K562 (cell line): ENCODE measurements around the gene FAXC. TPM values are rescaled to one million over a fixed set of nuclear protein-coding genes. Genes with fewer than 3 reads are reported as not detected.

Experiments used
- ARID2 ChIP-seq: fragments of 450-650 bp; IDR thresholded peaks from 2 replicates; pipeline ENCODE4 v1.6.1; 2017; ENCODE audit warnings: antibody characterized with exemption, mild to moderate bottlenecking
- BRCA1 ChIP-seq, 2 experiments: fragments of 450-650 bp in 1 of 2; sonication (generic) in 1 of 2; formaldehyde crosslinking in 1 of 2; IDR thresholded peaks; 2 replicates each; pipeline versions ENCODE4 v1.5.0 to v1.6.1; 2017 to 2020; ENCODE audit warnings: mild to moderate bottlenecking in 1 of 2, missing genetic modification reagents in 1 of 2
- COPS2 ChIP-seq: fragments of 450-650 bp; conservative IDR thresholded peaks from 2 replicates; pipeline ENCODE4 v1.6.1; 2016; ENCODE audit warnings: mild to moderate bottlenecking, moderate library complexity
- DPF2 ChIP-seq: fragments of 450-650 bp; IDR thresholded peaks from 2 replicates; pipeline ENCODE4 v1.6.1; 2016
- ESRRA ChIP-seq: fragments of 450-650 bp; IDR thresholded peaks from 2 replicates; pipeline ENCODE4 v1.6.1; 2014; ENCODE audit warnings: low read depth, mild to moderate bottlenecking, moderate library complexity, borderline replicate concordance
- FIP1L1 ChIP-seq: fragments of 200-400 bp; formaldehyde crosslinking; IDR thresholded peaks from 2 replicates; pipeline ENCODE4 v1.6.1; 2018; ENCODE audit warnings: mild to moderate bottlenecking, low read depth, low read length; ENCODE audit not compliant: poor library complexity, severe bottlenecking
- FOXJ2 ChIP-seq: fragments of 200-800 bp; sonication (Bioruptor generic); IDR thresholded peaks from 2 replicates; pipeline ENCODE4 v1.6.1; 2016; ENCODE audit warnings: missing genetic modification characterization, missing compliant biosample characterization
- FOXM1 ChIP-seq, 2 experiments: fragments of 450-650 bp in 1 of 2; sonication (generic) in 1 of 2; formaldehyde crosslinking in 1 of 2; IDR thresholded peaks; 2 replicates each; pipeline versions ENCODE4 v1.6.1 to v1.9.0; 2017 to 2022; ENCODE audit warnings: low read depth in 2 of 2, mild to moderate bottlenecking in 2 of 2, missing genetic modification reagents in 1 of 2, moderate library complexity in 1 of 2
- HNRNPLL ChIP-seq: fragments of 200-400 bp; formaldehyde crosslinking; IDR thresholded peaks from 2 replicates; pipeline ENCODE4 v1.6.1; 2017; ENCODE audit warnings: low read length, low read depth, mild to moderate bottlenecking; ENCODE audit not compliant: poor library complexity, severe bottlenecking
- MAX ChIP-seq: sonication (generic); formaldehyde crosslinking; IDR thresholded peaks from 2 replicates; pipeline ENCODE4 v1.9.0; 2022; ENCODE audit warnings: mild to moderate bottlenecking, missing genetic modification reagents
- NR1H2 ChIP-seq: sonication (generic); formaldehyde crosslinking; IDR thresholded peaks from 2 replicates; pipeline ENCODE4 v1.4.0; 2020; ENCODE audit warnings: mild to moderate bottlenecking, missing genetic modification reagents
- PYGO2 ChIP-seq: fragments of 450-650 bp; IDR thresholded peaks from 2 replicates; pipeline ENCODE4 v1.6.1; 2016; ENCODE audit warnings: mild to moderate bottlenecking, missing genetic modification characterization, moderate library complexity, missing compliant biosample characterization
- TARDBP ChIP-seq: fragments of 450-650 bp; IDR thresholded peaks from 2 replicates; pipeline ENCODE4 v1.6.1; 2016
- TBL1XR1 ChIP-seq, 2 experiments: IDR thresholded peaks; 2 replicates each; pipeline ENCODE4 v1.6.1; 2012; ENCODE audit warnings: improper control_type of control experiment in 2 of 2, low read length in 2 of 2, mild to moderate bottlenecking in 1 of 2
- TRIM24 ChIP-seq, 2 experiments: fragments of 450-650 bp; IDR thresholded peaks; 2 replicates each; pipeline ENCODE4 v1.6.1; 2016
- ZBTB12 ChIP-seq: fragments of 250-450 bp; sonication (Bioruptor Pico); IDR thresholded peaks from 2 replicates; pipeline ENCODE4 v1.4.0; 2020
- ZBTB5 ChIP-seq: fragments of 450-650 bp; IDR thresholded peaks from 2 replicates; pipeline ENCODE4 v1.6.1; 2017; ENCODE audit warnings: antibody characterized with exemption
- ZNF395 ChIP-seq: fragments of 200-800 bp; sonication (Bioruptor generic); IDR thresholded peaks from 2 replicates; pipeline ENCODE4 v1.6.1; 2017; ENCODE audit warnings: missing genetic modification characterization, missing compliant biosample characterization
- ZNF507 ChIP-seq: conservative IDR thresholded peaks from 2 replicates; pipeline ENCODE4 v1.6.1; 2017; ENCODE audit warnings: missing genetic modification characterization, missing compliant biosample characterization
- ZNF778 ChIP-seq: fragments of 450-650 bp; formaldehyde crosslinking; IDR thresholded peaks from 2 replicates; pipeline ENCODE4 v1.4.0; 2020; ENCODE audit warnings: mild to moderate bottlenecking, moderate library complexity
- ZSCAN29 ChIP-seq: fragments of 450-650 bp; IDR thresholded peaks from 2 replicates; pipeline ENCODE4 v1.6.1; 2017
- polyA plus RNA-seq, 8 experiments: library from polyadenylated mRNA; depleted of rRNA in 4 of 8; stranded (reverse) in 5 of 8; unstranded in 3 of 8; fragments of >200 nt; fragmentation: Nextera tagmentation in 2 of 8; fragmentation: Illumina TruSeq in 1 of 8; extraction: Ambion mirVana in 2 of 8; extraction: Trizol in 1 of 8; gene quantifications; 2 replicates each; pipeline versions ENCODE4 v1.2.1 to v1.2.3, GENCODE V29; 2011 to 2014; ENCODE audit warnings: inconsistent platforms in 1 of 8, missing spikeins in 1 of 8
- total RNA-seq, 7 experiments: library from RNA; depleted of rRNA in 6 of 7; stranded (reverse); fragments of >200 nt in 6 of 7; fragmentation: Illumina TruSeq in 2 of 7; extraction: Trizol in 2 of 7; gene quantifications; 2 replicates each; pipeline versions ENCODE4 v1.2.1 to v1.2.3, GENCODE V29; 2011 to 2021; ENCODE audit warnings: low replicate concordance in 1 of 7

FAXC gene
- total and polyA plus RNA-seq, 9 of the 15 experiments (the other 6 are each of a cell fraction or from before 2014, with no cell fraction given) = 0.06 to 0.40 (median 0.13) TPM; not detected in 5

DNA sequence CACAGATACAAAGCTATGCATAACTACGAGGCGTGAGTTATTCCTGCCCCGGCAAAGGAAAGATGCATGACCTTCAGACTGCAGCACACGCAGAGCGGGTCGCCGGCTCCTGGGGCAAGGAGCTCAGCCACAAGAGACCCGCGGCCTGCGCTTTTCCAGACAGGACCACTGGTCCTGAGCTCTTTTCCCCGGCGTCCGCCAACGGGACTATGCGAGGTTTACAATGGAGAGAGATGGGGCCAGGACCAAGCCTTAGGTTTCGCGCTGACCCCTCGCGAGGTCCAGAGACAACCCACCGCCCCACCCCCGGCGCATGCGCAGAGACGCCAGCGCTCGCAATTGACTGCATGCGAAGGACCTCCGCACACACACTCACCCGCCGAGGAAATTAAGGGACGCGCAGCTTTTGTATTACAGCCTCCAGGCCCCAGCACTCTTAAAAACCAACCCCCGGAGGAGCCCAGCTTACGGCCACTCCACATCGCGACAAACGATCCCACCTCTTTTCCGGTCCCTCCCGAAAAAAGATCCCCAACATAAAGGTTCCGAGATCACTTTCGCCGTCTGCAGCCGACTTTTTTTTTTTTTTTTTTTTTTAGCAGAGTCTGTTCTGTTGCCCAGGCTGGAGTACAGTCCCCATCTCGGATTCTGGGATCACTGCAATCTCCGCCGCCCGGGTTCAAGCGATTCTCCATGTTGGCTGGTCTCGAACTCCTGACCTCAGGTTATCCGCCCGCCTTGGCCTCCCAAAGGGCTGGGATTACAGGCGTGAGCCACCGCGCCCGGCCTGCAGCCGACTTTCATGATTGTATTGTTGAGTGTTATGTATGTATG, 44.4 kb upstream of the FAXC start, which contains the start of gene COQ3 (continued):
- TF ChIP-seq HNRNPLL = no peak
- no peak for TF ChIP-seq ZNF507 (tag)
- TF ChIP-seq ZSCAN29 = no peak
- no peak for TF ChIP-seq COPS2
- TF ChIP-seq TRIM24 (IDR thresholded peaks at IDR 0.05) = peak in 1 of 2 experiments; percentile 96; a peak in 2 of 4 replicates
- TF ChIP-seq ZBTB5 = no peak
- no peak for TF ChIP-seq TARDBP
- TF ChIP-seq ARID2 = no peak
- no peak for TF ChIP-seq MAX (CRISPR knock-in tag)
- TF ChIP-seq FOXJ2 (tag) = 0 out of 2 replicates have a peak, but pooled peaks have one; percentile 47
- no peak for TF ChIP-seq TBL1XR1 (IDR thresholded peaks at IDR 0.05; ENCODE audit: low read length in 2 of 2)
- TF ChIP-seq ZNF778 (CRISPR knock-in tag) = no peak
- TF ChIP-seq BRCA1 (IDR thresholded peaks at IDR 0.05) = no peak
- no peak for TF ChIP-seq BRCA1 (CRISPR knock-in tag; IDR thresholded peaks at IDR 0.05)
- TF ChIP-seq FOXM1 (IDR thresholded peaks at IDR 0.05; ENCODE audit: low read depth) = 0 out of 2 replicates have a peak, but pooled peaks have one; percentile 19
- TF ChIP-seq FOXM1 (CRISPR knock-in tag; IDR thresholded peaks at IDR 0.05; ENCODE audit: low read depth) = no peak
- TF ChIP-seq FIP1L1 = no peak
- no peak for TF ChIP-seq ZNF395 (CRISPR knock-in tag)
- TF ChIP-seq ESRRA = peak; percentile 88
- TF ChIP-seq ZBTB12 (CRISPR knock-in tag) = no peak
- no peak for TF ChIP-seq NR1H2 (CRISPR knock-in tag)
- no peak for TF ChIP-seq PYGO2
- 0 out of 2 replicates have a peak, but pooled peaks have one; percentile 50 for TF ChIP-seq DPF2
